B cell (primary cell): ENCODE data around the gene PRDM11.

Source experiments
- CTCF ChIP-seq: fragments of 200-600 bp; IDR thresholded peaks from one replicate; pipeline ENCODE4 v1.8.0; 2022; ENCODE audit warnings: antibody characterized with exemption, mild to moderate bottlenecking
- EZH2 ChIP-seq: IDR thresholded peaks from 2 replicates; pipeline ENCODE4 v1.6.1; 2012; ENCODE audit warnings: borderline replicate concordance, low read depth, mild to moderate bottlenecking, moderate library complexity, low read length; ENCODE audit not compliant: insufficient read depth, poor library complexity, severe bottlenecking

- TF ChIP-seq CTCF (no peak), EZH2 (no peak)
Measured at GRCh38 chr11:45238724-45239123, 92.3 kb downstream of the PRDM11 start.
